HL-60 (cell line): ENCODE results near the gene ANO2.

Experiments used
- DNase-seq, 2 experiments: peaks; one replicate each; pipeline ENCODE4 v3.0.0-alpha.2; 2010 to 2020; ENCODE audit warnings: low read depth in 1 of 2, low spot score in 1 of 2
- H3K27ac ChIP-seq: fragments of 250-450 bp; sonication (Bioruptor Pico); replicated peaks from 2 replicates; pipeline ENCODE4 v1.5.1; 2020; ENCODE audit warnings: mild to moderate bottlenecking, moderate library complexity
- H3K27me3 ChIP-seq: fragments of 250-450 bp; sonication (Bioruptor Pico); 2 replicates; pipeline ENCODE4 v1.5.1; 2021; ENCODE audit warnings: mild to moderate bottlenecking, moderate library complexity; ENCODE audit not compliant: insufficient read depth, poor library complexity, severe bottlenecking
- H3K4me3 ChIP-seq: replicated peaks from 2 replicates; pipeline ENCODE4 v1.5.1; 2011; ENCODE audit warnings: mild to moderate bottlenecking, control low read depth, low read length; ENCODE audit not compliant: insufficient read depth
- GABPA ChIP-seq: IDR thresholded peaks from 2 replicates; pipeline ENCODE4 v1.6.1; 2012; ENCODE audit warnings: low read depth
- POLR2AphosphoS5 ChIP-seq: IDR thresholded peaks from 2 replicates; pipeline ENCODE4 v1.6.1; 2012; ENCODE audit warnings: low read depth
- SPI1 ChIP-seq: IDR thresholded peaks from 2 replicates; pipeline ENCODE4 v1.6.1; 2012; ENCODE audit warnings: low read depth, mild to moderate bottlenecking, borderline replicate concordance
- TF ChIP-seq, protein P1 (sequence below): IDR thresholded peaks from 2 replicates; pipeline ENCODE4 v1.6.1; 2012; ENCODE audit warnings: low read depth; ENCODE audit not compliant: insufficient replicate concordance
- TF ChIP-seq, protein P2 (sequence below): IDR thresholded peaks from one replicate; pipeline ENCODE4 v1.5.1; 2011; ENCODE audit warnings: low read length, control low read depth, inconsistent platforms; ENCODE audit not compliant: insufficient read depth

Gene ANO2

DNA sequence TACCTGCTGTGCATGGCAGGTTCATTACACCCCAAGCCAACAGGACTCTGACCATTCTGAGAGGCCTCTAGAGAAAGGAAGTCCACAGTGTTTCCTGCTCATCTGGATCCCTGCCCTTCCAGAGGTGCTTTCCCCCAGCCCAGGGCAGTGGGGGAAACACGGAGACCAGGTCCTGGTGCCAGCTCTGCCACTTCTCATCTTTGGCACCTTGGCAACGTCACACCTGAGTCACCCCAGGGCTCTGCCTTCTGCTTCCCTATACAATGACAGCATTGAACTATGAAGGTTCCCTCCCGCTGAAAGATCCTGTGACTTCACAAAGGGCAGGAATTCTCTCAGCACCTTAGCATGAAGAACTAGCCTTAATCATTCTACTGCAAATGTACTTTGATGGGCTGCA, 74.9 kb downstream of the ANO2 start:
- H3K4me3 ChIP-seq: no peak overlapping the region
- no peaks in the 10 kb centered on the region for H3K27me3 ChIP-seq
- TF ChIP-seq, protein P1, sequence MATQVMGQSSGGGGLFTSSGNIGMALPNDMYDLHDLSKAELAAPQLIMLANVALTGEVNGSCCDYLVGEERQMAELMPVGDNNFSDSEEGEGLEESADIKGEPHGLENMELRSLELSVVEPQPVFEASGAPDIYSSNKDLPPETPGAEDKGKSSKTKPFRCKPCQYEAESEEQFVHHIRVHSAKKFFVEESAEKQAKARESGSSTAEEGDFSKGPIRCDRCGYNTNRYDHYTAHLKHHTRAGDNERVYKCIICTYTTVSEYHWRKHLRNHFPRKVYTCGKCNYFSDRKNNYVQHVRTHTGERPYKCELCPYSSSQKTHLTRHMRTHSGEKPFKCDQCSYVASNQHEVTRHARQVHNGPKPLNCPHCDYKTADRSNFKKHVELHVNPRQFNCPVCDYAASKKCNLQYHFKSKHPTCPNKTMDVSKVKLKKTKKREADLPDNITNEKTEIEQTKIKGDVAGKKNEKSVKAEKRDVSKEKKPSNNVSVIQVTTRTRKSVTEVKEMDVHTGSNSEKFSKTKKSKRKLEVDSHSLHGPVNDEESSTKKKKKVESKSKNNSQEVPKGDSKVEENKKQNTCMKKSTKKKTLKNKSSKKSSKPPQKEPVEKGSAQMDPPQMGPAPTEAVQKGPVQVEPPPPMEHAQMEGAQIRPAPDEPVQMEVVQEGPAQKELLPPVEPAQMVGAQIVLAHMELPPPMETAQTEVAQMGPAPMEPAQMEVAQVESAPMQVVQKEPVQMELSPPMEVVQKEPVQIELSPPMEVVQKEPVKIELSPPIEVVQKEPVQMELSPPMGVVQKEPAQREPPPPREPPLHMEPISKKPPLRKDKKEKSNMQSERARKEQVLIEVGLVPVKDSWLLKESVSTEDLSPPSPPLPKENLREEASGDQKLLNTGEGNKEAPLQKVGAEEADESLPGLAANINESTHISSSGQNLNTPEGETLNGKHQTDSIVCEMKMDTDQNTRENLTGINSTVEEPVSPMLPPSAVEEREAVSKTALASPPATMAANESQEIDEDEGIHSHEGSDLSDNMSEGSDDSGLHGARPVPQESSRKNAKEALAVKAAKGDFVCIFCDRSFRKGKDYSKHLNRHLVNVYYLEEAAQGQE: no peak
- TF ChIP-seq SPI1 (no peak), GABPA (no peak), POLR2AphosphoS5 (no peak)
- TF ChIP-seq, protein P2, sequence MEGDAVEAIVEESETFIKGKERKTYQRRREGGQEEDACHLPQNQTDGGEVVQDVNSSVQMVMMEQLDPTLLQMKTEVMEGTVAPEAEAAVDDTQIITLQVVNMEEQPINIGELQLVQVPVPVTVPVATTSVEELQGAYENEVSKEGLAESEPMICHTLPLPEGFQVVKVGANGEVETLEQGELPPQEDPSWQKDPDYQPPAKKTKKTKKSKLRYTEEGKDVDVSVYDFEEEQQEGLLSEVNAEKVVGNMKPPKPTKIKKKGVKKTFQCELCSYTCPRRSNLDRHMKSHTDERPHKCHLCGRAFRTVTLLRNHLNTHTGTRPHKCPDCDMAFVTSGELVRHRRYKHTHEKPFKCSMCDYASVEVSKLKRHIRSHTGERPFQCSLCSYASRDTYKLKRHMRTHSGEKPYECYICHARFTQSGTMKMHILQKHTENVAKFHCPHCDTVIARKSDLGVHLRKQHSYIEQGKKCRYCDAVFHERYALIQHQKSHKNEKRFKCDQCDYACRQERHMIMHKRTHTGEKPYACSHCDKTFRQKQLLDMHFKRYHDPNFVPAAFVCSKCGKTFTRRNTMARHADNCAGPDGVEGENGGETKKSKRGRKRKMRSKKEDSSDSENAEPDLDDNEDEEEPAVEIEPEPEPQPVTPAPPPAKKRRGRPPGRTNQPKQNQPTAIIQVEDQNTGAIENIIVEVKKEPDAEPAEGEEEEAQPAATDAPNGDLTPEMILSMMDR: no peak
- DNase-seq: no peak
- H3K27ac ChIP-seq: no peak overlapping the region

DNA sequence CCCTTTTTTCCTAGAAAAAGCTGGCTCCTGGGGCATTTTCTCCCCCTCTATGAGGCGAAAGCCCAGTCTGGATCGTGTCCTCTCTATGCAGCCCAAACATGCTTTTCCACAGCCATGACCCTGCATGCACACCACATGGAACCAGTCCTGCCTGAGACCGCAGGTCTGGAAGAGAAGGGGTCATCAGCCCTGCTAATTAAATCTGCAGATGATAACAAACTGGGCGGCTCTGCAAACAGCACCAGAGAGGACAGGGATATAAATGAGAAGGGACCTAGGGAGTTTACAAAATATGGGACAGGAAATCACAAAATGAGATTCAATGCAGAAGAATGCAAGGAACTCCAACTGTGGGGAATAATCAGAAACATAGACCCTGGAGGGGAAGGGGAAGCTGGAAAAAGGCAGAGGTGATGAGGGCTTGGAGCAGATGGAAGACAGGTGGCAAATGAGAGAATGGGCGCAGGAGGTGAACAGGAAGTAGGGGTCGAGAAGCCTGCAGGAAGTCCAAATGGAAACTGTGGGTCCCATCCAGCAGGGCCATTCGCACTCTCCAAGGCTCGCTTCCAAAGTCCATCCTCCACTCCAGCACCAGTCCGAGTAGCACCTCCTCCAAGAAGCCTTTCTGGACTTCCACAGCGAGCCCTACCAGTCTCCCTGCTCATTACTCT, 76.3 kb downstream of the ANO2 start:
- H3K27me3 ChIP-seq: no peaks in the 10 kb centered on the region
- TF ChIP-seq POLR2AphosphoS5: no peak
- no peak overlapping the region for H3K4me3 ChIP-seq
- H3K27ac ChIP-seq: no peak overlapping the region
- no peak for DNase-seq

DNA sequence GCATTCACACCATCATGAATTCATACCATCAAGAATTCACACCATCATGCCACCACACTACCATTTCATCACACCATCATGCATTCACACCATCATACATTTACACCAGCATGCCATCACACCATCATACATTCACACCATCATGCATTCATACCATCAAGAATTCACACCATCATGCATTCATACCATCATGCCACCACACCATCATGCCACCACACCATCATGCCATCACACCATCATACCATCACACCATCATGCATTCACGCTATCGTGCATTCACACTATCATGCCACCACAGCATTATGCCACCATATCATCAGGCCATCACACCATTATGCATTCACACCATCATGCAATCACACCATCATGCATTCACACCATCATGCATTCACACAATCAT, 79.7 kb downstream of the ANO2 start:
- Histone ChIP-seq H3K27me3 (no peaks in the 10 kb centered on the region), H3K4me3 (no peak overlapping the region), H3K27ac (no peak overlapping the region)
- no peak for DNase-seq
- TF ChIP-seq, protein P1: no peak
- TF ChIP-seq POLR2AphosphoS5: no peak
- TF ChIP-seq SPI1: no peak
- TF ChIP-seq, protein P2: no peak
- no peak for TF ChIP-seq GABPA

DNA sequence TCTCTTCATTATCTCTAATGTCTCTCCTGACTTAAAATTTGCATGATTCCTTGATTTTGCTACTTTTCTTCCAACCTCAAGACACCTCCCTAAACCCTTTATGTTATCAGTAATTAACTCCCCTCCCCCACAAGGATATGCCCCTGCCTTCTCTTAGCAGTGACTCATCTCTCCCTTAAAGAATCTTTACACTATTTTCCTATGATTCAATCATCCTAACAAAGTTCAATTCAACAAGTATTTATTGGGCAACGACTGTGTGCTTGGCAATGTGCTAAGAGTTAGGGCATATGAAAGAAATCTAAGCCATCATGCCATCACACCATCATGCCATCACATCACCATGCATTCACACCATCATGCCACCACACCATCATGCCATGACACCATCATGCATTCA, 80.1 kb downstream of the ANO2 start:
- no peaks in the 10 kb centered on the region for H3K27me3 ChIP-seq
- H3K27ac ChIP-seq: no peak overlapping the region
- H3K4me3 ChIP-seq: no peak overlapping the region
- TF ChIP-seq SPI1 (no peak), GABPA (no peak), POLR2AphosphoS5 (no peak)
- TF ChIP-seq, protein P1: no peak
- TF ChIP-seq, protein P2: no peak
- DNase-seq: no peak
